HL-60 (cell line): ENCODE measurements around the gene WDR6.

Source experiments
- DNase-seq, 2 experiments: peaks; one replicate each; pipeline ENCODE4 v3.0.0-alpha.2; 2010 to 2020; ENCODE audit warnings: low read depth in 1 of 2, low spot score in 1 of 2
- H3K27ac ChIP-seq: fragments of 250-450 bp; sonication (Bioruptor Pico); replicated peaks from 2 replicates; pipeline ENCODE4 v1.5.1; 2020; ENCODE audit warnings: mild to moderate bottlenecking, moderate library complexity
- H3K27me3 ChIP-seq: fragments of 250-450 bp; sonication (Bioruptor Pico); 2 replicates; pipeline ENCODE4 v1.5.1; 2021; ENCODE audit warnings: mild to moderate bottlenecking, moderate library complexity; ENCODE audit not compliant: insufficient read depth, poor library complexity, severe bottlenecking
- H3K4me3 ChIP-seq: replicated peaks from 2 replicates; pipeline ENCODE4 v1.5.1; 2011; ENCODE audit warnings: mild to moderate bottlenecking, control low read depth, low read length; ENCODE audit not compliant: insufficient read depth
- GABPA ChIP-seq: IDR thresholded peaks from 2 replicates; pipeline ENCODE4 v1.6.1; 2012; ENCODE audit warnings: low read depth
- POLR2AphosphoS5 ChIP-seq: IDR thresholded peaks from 2 replicates; pipeline ENCODE4 v1.6.1; 2012; ENCODE audit warnings: low read depth
- SPI1 ChIP-seq: IDR thresholded peaks from 2 replicates; pipeline ENCODE4 v1.6.1; 2012; ENCODE audit warnings: low read depth, mild to moderate bottlenecking, borderline replicate concordance
- long read RNA-seq: library from polyadenylated mRNA; unstranded; transcript quantifications from one replicate; pipeline ENCODE4 v2.0.0, GENCODE V29; 2020
- TF ChIP-seq, protein P1 (sequence below): IDR thresholded peaks from one replicate; pipeline ENCODE4 v1.5.1; 2011; ENCODE audit warnings: low read length, control low read depth, inconsistent platforms; ENCODE audit not compliant: insufficient read depth
- TF ChIP-seq, protein P2 (sequence below): IDR thresholded peaks from 2 replicates; pipeline ENCODE4 v1.6.1; 2012; ENCODE audit warnings: low read depth; ENCODE audit not compliant: insufficient replicate concordance

The WDR6 gene
- long read RNA-seq, full-length matches to known transcripts: 233 of 305 reads
- long read RNA-seq, partial matches to known transcripts: 27 of 305 reads
- long read RNA-seq, other reads (novel, unspliced or antisense): 45 of 305 reads

- DNase-seq: peak; percentile 97 to 98
- Histone ChIP-seq H3K27ac (peak within 1 kb of the TSS; percentile 89), H3K27me3 (no peaks in the 10 kb centered on the region), H3K4me3 (peak within 1 kb of the TSS; percentile 69)
- TF ChIP-seq SPI1 (no peak), POLR2AphosphoS5 (peak; percentile 97), GABPA (no peak)
- TF ChIP-seq, protein P1, sequence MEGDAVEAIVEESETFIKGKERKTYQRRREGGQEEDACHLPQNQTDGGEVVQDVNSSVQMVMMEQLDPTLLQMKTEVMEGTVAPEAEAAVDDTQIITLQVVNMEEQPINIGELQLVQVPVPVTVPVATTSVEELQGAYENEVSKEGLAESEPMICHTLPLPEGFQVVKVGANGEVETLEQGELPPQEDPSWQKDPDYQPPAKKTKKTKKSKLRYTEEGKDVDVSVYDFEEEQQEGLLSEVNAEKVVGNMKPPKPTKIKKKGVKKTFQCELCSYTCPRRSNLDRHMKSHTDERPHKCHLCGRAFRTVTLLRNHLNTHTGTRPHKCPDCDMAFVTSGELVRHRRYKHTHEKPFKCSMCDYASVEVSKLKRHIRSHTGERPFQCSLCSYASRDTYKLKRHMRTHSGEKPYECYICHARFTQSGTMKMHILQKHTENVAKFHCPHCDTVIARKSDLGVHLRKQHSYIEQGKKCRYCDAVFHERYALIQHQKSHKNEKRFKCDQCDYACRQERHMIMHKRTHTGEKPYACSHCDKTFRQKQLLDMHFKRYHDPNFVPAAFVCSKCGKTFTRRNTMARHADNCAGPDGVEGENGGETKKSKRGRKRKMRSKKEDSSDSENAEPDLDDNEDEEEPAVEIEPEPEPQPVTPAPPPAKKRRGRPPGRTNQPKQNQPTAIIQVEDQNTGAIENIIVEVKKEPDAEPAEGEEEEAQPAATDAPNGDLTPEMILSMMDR: peak; percentile 11
- TF ChIP-seq, protein P2, sequence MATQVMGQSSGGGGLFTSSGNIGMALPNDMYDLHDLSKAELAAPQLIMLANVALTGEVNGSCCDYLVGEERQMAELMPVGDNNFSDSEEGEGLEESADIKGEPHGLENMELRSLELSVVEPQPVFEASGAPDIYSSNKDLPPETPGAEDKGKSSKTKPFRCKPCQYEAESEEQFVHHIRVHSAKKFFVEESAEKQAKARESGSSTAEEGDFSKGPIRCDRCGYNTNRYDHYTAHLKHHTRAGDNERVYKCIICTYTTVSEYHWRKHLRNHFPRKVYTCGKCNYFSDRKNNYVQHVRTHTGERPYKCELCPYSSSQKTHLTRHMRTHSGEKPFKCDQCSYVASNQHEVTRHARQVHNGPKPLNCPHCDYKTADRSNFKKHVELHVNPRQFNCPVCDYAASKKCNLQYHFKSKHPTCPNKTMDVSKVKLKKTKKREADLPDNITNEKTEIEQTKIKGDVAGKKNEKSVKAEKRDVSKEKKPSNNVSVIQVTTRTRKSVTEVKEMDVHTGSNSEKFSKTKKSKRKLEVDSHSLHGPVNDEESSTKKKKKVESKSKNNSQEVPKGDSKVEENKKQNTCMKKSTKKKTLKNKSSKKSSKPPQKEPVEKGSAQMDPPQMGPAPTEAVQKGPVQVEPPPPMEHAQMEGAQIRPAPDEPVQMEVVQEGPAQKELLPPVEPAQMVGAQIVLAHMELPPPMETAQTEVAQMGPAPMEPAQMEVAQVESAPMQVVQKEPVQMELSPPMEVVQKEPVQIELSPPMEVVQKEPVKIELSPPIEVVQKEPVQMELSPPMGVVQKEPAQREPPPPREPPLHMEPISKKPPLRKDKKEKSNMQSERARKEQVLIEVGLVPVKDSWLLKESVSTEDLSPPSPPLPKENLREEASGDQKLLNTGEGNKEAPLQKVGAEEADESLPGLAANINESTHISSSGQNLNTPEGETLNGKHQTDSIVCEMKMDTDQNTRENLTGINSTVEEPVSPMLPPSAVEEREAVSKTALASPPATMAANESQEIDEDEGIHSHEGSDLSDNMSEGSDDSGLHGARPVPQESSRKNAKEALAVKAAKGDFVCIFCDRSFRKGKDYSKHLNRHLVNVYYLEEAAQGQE: peak; percentile 46
Measured at GRCh38 chr3:49007068-49007770, at the start of gene WDR6. WDR6 (plus strand) TSS chr3:49007391; CDS start chr3:49007432, 41 bp downstream.

DNA sequence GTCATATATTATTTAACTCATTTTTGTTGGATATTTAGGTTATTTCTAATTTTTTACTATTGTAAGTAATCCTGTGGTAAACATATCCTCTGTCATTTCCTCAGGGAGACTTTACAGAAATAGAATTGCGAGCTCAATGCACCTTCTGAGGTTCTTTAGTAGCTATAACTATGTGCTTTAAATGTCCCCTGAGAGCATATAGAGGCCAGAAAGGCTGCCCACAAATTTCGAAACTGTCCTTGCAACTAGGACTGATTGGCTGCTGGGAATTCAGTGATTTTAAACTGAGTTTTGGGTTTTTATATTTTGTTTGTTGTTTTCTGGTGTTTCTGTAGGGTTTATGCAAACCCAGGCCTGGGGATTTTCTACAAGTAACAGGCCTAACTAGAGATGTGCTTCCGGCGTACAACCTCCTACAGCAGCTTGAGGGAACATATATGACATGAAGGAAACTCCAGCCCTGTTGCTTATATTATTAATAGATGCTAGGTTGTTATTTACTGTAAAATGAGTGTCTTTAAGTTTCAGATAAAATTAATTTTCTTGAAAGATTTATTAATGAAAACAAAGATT lies 46.3 kb upstream of the WDR6 start:
- H3K4me3 ChIP-seq: no peak overlapping the region
- TF ChIP-seq SPI1: no peak
- TF ChIP-seq, protein P1: no peak
- TF ChIP-seq POLR2AphosphoS5: no peak
- TF ChIP-seq GABPA: no peak
- TF ChIP-seq, protein P2: no peak
- peak in 1 of 2 experiments; percentile 28 for DNase-seq
- no peaks in the 10 kb centered on the region for H3K27me3 ChIP-seq
- no peak overlapping the region for H3K27ac ChIP-seq

DNA sequence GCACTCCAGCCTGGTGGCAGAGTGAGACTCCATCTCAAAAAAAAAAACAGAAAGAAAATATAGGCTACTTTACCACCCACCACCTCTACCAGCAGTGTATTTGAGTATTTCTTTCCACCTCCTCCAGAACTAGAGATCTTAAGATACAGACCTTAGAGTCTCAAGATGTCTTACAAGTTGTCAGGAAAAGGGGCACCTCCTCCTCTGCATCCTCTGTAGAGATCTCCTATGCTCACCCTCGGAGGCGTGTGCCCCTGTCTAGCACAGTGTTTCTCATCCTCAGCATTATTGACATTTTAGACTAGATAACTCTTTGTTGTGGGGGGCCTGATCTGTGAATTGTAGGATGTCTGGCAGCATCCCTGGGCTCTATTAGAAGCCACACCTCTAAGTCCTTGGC lies 44.9 kb upstream of the WDR6 start:
- H3K27ac ChIP-seq: no peak overlapping the region
- H3K4me3 ChIP-seq: no peak overlapping the region
- DNase-seq: no peak
- no peaks in the 10 kb centered on the region for H3K27me3 ChIP-seq
- no peak for TF ChIP-seq SPI1
- TF ChIP-seq GABPA: no peak
- TF ChIP-seq, protein P2: no peak
- no peak for TF ChIP-seq POLR2AphosphoS5
- TF ChIP-seq, protein P1: no peak
